GM12878 (cell line): ENCODE data around the gene NR2E3. TPM values are rescaled to one million over a fixed set of nuclear protein-coding genes. Genes with fewer than 3 reads are reported as not detected.
A peak's percentile ranks its signal among the peaks of the same experiment; 100 is the strongest.
"Not testable (repeated sequence)": the region's sequence is repeated elsewhere in the genome, so short reads cannot be mapped to it uniquely, and the experiment has no call there.

Source experiments
- ATAC-seq: fragments of 200-7000 bp; cut with Tn5 transposase; 3 replicates; pipeline ENCODE4 v1.9.1; 2020; ENCODE audit warnings: mild to moderate bottlenecking, moderate library complexity
- BruUV-seq: library from RNA; stranded (reverse); fragments of 400-500 nt; replicated peaks from 2 replicates; lab custom pipeline; 2021; lab: Mats Ljungman, UMichigan
- CTCF ChIA-PET: fragments of 300-600 bp; sonication (Branson Sonifier 250); formaldehyde crosslinking; extraction: SDS; loops from one replicate; lab custom pipeline; 2021; ENCODE audit warnings: inconsistent platforms; lab: Yijun Ruan, JAX
- POLR2A ChIA-PET: fragments of 350-600 bp; formaldehyde crosslinking; extraction: SDS; loops from one replicate; lab custom pipeline; 2021; ENCODE audit warnings: inconsistent platforms; lab: Charles Lee
- RAD21 ChIA-PET: fragments of 300-600 bp; sonication (Branson Sonifier 250); formaldehyde crosslinking; loops from one replicate; lab custom pipeline; 2023; ENCODE audit warnings: antibody characterized with exemption; ENCODE audit not compliant: unreplicated experiment; lab: Charles Lee
- SMC1A ChIA-PET: fragments of 300-600 bp; sonication (Branson Sonifier 250); formaldehyde crosslinking; loops from one replicate; lab custom pipeline; 2023; ENCODE audit not compliant: unreplicated experiment, uncharacterized antibody; lab: Charles Lee
- DNase-seq: peaks from one replicate; pipeline ENCODE4 v3.0.0-alpha.2; 2011; ENCODE audit warnings: low read depth, low spot score
- FAIRE-seq: peaks from 3 replicates; lab custom pipeline; 2011; peaks lifted over from hg19 to GRCh38; lab: Jason Lieb, UNC
- H2AFZ ChIP-seq: 2 replicates; pipeline ENCODE4 v1.6.0; 2011; ENCODE audit warnings: low read depth, low read length, control low read depth; ENCODE audit not compliant: control insufficient read depth
- H3K27ac ChIP-seq: 2 replicates; pipeline ENCODE4 v1.5.1; 2011; ENCODE audit warnings: control low read depth; ENCODE audit not compliant: control insufficient read depth, insufficient read depth
- H3K27me3 ChIP-seq, 2 experiments: replicated peaks in 1 of 2; 2 replicates each; pipeline versions ENCODE4 v1.6.0 to v1.6.1; 2011; ENCODE audit warnings: low read length in 1 of 2; ENCODE audit not compliant: control insufficient read depth in 2 of 2, insufficient read depth in 2 of 2
- H3K36me3 ChIP-seq, 2 experiments: 2 replicates each; pipeline ENCODE4 v1.5.1; 2011; ENCODE audit warnings: low read length in 1 of 2; ENCODE audit not compliant: control insufficient read depth in 2 of 2, insufficient read depth in 2 of 2
- H3K4me1 ChIP-seq: 2 replicates; pipeline ENCODE4 v1.6.1; 2011; ENCODE audit warnings: mild to moderate bottlenecking, low read length, moderate library complexity, mixed read lengths; ENCODE audit not compliant: control insufficient read depth, insufficient read depth
- H3K4me2 ChIP-seq: 2 replicates; pipeline ENCODE4 v1.6.0; 2011; ENCODE audit warnings: control low read depth; ENCODE audit not compliant: control insufficient read depth, insufficient read depth
- H3K4me3 ChIP-seq: fragments of 200-600 bp; sonication (generic); 2 replicates; pipeline ENCODE4 v1.5.1; 2016
- H3K79me2 ChIP-seq: 2 replicates; pipeline ENCODE4 v1.6.0; 2011; ENCODE audit warnings: low read length; ENCODE audit not compliant: control insufficient read depth, insufficient read depth
- H3K9ac ChIP-seq: 2 replicates; pipeline ENCODE4 v1.8.0; 2011; ENCODE audit warnings: low read length, control low read depth, mixed read lengths; ENCODE audit not compliant: control insufficient read depth, insufficient read depth
- H3K9me3 ChIP-seq: replicated peaks from 3 replicates; pipeline ENCODE4 v1.5.1; 2011; ENCODE audit warnings: mild to moderate bottlenecking, low read length; ENCODE audit not compliant: control insufficient read depth, insufficient read depth
- H4K20me1 ChIP-seq: 2 replicates; pipeline ENCODE4 v1.6.0; 2011; ENCODE audit not compliant: control insufficient read depth, insufficient read depth
- IRF5 ChIP-seq: fragments of 450-650 bp; IDR thresholded peaks from 2 replicates; pipeline ENCODE4 v1.6.1; 2017; ENCODE audit warnings: borderline replicate concordance
- JUNB ChIP-seq: IDR thresholded peaks from 2 replicates; pipeline ENCODE4 v1.6.1; 2016; ENCODE audit warnings: antibody characterized with exemption, mild to moderate bottlenecking
- KLF5 ChIP-seq: fragments of 450-650 bp; IDR thresholded peaks from 2 replicates; pipeline ENCODE4 v1.6.1; 2014; ENCODE audit warnings: mild to moderate bottlenecking; ENCODE audit not compliant: partially characterized antibody
- WGBS: methylation state at CpG from one replicate; pipeline ENCODE4 v1.1.6; 2016; ENCODE audit warnings: low lambda C conversion rate; ENCODE audit not compliant: insufficient replicate concordance, insufficient coverage; ENCODE audit errors: missing lambda C conversion rate; 5-methylcytosine and 5-hydroxymethylcytosine counted together
- in situ Hi-C: fragments of 300-500 bp; cut with MboI; formaldehyde crosslinking; loops from 9 replicates; pipeline ENCODE4 v1.14.3; 2018; ENCODE audit warnings: mixed read lengths
- intact Hi-C: fragments of 100-400 bp; cut with micrococcal nuclease; formaldehyde crosslinking; loops from one replicate; pipeline ENCODE4 v1.14.2; 2022; ENCODE audit not compliant: unreplicated experiment
- polyA plus RNA-seq, 11 experiments: library from polyadenylated mRNA; depleted of rRNA in 4 of 11; unstranded in 6 of 11; stranded (reverse) in 5 of 11; fragments of >200 nt; fragmentation: Nextera tagmentation in 4 of 11; fragmentation: Illumina TruSeq in 1 of 11; extraction: Ambion mirVana in 4 of 11; extraction: Trizol in 1 of 11; gene quantifications; 1 replicate in 1 of 11; 2 replicates in 10 of 11; pipeline versions ENCODE4 v1.2.1 to v1.2.3, GENCODE V29; 2011 to 2016; ENCODE audit warnings: inconsistent platforms in 2 of 11, missing spikeins in 2 of 11, low read depth in 1 of 11
- small RNA-seq: library from RNA; depleted of rRNA; stranded (forward); fragments of <200 nt; gene quantifications from one replicate; pipeline ENCODE3, GENCODE V24; 2014
- total RNA-seq, 4 experiments: library from RNA; depleted of rRNA in 3 of 4; stranded (reverse); fragments of >200 nt in 3 of 4; fragmentation: Illumina TruSeq in 1 of 4; extraction: Trizol in 1 of 4; gene quantifications; 2 replicates each; pipeline versions ENCODE4 v1.2.1 to v1.2.3, GENCODE V29; 2013 to 2021

The NR2E3 gene
- total and polyA plus RNA-seq, 10 of the 15 experiments (the other 5 are each of a cell fraction or from before 2014, with no cell fraction given) = 0.05 to 0.11 (median 0.11) TPM; not detected in 7

GRCh38 chr15:71853543-71853942 is 43.2 kb downstream of the NR2E3 start:
- Histone ChIP-seq H2AFZ (no peak overlapping the region), H3K4me3 (no peak overlapping the region), H3K27me3 (no peaks in the 10 kb centered on the region), H3K4me2 (no peak overlapping the region), H3K36me3 (peaks cover 0 to 7% of the 10 kb centered on the region in 2 experiments; a peak in 1 of 4 replicates), H3K27ac (no peak overlapping the region), H3K9me3 (no peaks in the 10 kb centered on the region), H3K79me2 (no peaks in the 10 kb centered on the region), H3K4me1 (no peaks in the 10 kb centered on the region)
- in situ Hi-C loops = no loop called here
- BruUV-seq = no TSS peak
- intact Hi-C loops = no loop called here
- no peak for DNase-seq
- TF ChIP-seq JUNB (peak; percentile 38), KLF5 (no peak), IRF5 (no peak)
- TF ChIP-seq, all 136 proteins: peak for 1
- 0% methylated on average over 1 of the region's 1 CpG for WGBS
- Histone ChIP-seq H3K9ac (no peak overlapping the region), H4K20me1 (no peaks in the 10 kb centered on the region)
- ChIA-PET RAD21 (no interaction called here), SMC1A (interaction anchor here (1.5 to 2.6 kb wide), 2 partner anchors 16 to 28 kb away, joined by 6 to 7 read pairs; no protein-coding TSS in a partner anchor), POLR2A (no interaction called here), CTCF (interaction anchor here (1.0 to 1.2 kb wide), 2 partner anchors 10 to 15 kb away, joined by 3 to 6 read pairs; no protein-coding TSS in a partner anchor)
- ATAC-seq (no peak; the same call in 2 of the 3 replicates), FAIRE-seq (no peak)

- intact Hi-C loops, H3K9me3 ChIP-seq, ATAC-seq, H3K4me3 ChIP-seq, CTCF ChIA-PET, H3K4me2 ChIP-seq, RAD21 ChIA-PET, H2AFZ ChIP-seq, H3K9ac ChIP-seq, SMC1A ChIA-PET, FAIRE-seq, H3K4me1 ChIP-seq, H4K20me1 ChIP-seq, BruUV-seq, H3K27ac ChIP-seq, H3K36me3 ChIP-seq, in situ Hi-C loops, H3K27me3 ChIP-seq, DNase-seq, H3K79me2 ChIP-seq: not testable (repeated sequence)
- POLR2A ChIA-PET = interaction anchor here (0.7 kb wide), 1 partner anchor 27 kb away, joined by 3 read pairs; no protein-coding TSS in a partner anchor
- WGBS = 100% methylated on average over 4 of the region's 4 CpGs
Observed at GRCh38 chr15:71858232-71858631, 47.9 kb downstream of the NR2E3 start.

Small RNA genes within 50 kb of the gene (small RNA-seq; reads per million reads assigned to genes)
- 0.23 reads per million for gene RNA5SP399
